GM04503 (cell line): Measurements from ENCODE around the gene SHPK.
A peak's percentile ranks its signal among the peaks of the same experiment; 100 is the strongest.

Experiments
- DNase-seq: peaks from one replicate; pipeline ENCODE4 v3.0.0-alpha.2; 2012; ENCODE audit warnings: low read depth

Gene SHPK

GRCh38 chr17:3636154-3636907 lies at the start of gene SHPK, which contains the start of gene CTNS:
Gene SHPK (minus strand): TSS chr17:3636250. CDS start chr17:3636219, 31 bp downstream.
Gene CTNS (plus strand): TSS chr17:3636760. CDS start chr17:3640207, 3,447 bp downstream.
- peak; percentile 66 for DNase-seq

- no peak for DNase-seq
Measured at GRCh38 chr17:3685174-3685573, 49.1 kb upstream of the SHPK start.

- DNase-seq: no peak
Measured at GRCh38 chr17:3683054-3683511, 47.0 kb upstream of the SHPK start.

- no peak for DNase-seq
Measured at GRCh38 chr17:3682033-3682432, 46.0 kb upstream of the SHPK start.

- no peak for DNase-seq
Measured at GRCh38 chr17:3681565-3681964, 45.5 kb upstream of the SHPK start.

- no peak for DNase-seq
Measured at GRCh38 chr17:3681057-3681456, 45.0 kb upstream of the SHPK start.

- DNase-seq: no peak
Measured at GRCh38 chr17:3679531-3680126, 43.6 kb upstream of the SHPK start.

GRCh38 chr17:3678821-3679530 lies 42.9 kb upstream of the SHPK start:
- no peak for DNase-seq

- no peak for DNase-seq
Measured at GRCh38 chr17:3678095-3678820, 42.2 kb upstream of the SHPK start.

- DNase-seq: no peak
Measured at GRCh38 chr17:3675886-3676285, 39.8 kb upstream of the SHPK start.

- DNase-seq: no peak
Measured at GRCh38 chr17:3672571-3672970, 36.5 kb upstream of the SHPK start.

GRCh38 chr17:3669548-3669947 lies 33.5 kb upstream of the SHPK start:
- DNase-seq: no peak

GRCh38 chr17:3669085-3669347 lies 33.0 kb upstream of the SHPK start:
- no peak for DNase-seq

GRCh38 chr17:3668279-3669084 lies 32.4 kb upstream of the SHPK start, which contains the start of the genes EMC6 and TAX1BP3:
Gene EMC6 (plus strand): TSS chr17:3668812. CDS start chr17:3669147, 335 bp downstream.
Gene TAX1BP3 (minus strand): TSS chr17:3668578. CDS start chr17:3668526, 52 bp downstream.
- peak; percentile 71 for DNase-seq

- peak; percentile 50 for DNase-seq
Measured at GRCh38 chr17:3667366-3668278, 31.6 kb upstream of the SHPK start.

GRCh38 chr17:3666516-3666915 lies 30.5 kb upstream of the SHPK start:
- no peak for DNase-seq

- no peak for DNase-seq
Measured at GRCh38 chr17:3665834-3666233, 29.8 kb upstream of the SHPK start.

GRCh38 chr17:3663102-3664011 lies 27.3 kb upstream of the SHPK start:
- no peak for DNase-seq

GRCh38 chr17:3660311-3660891 lies 24.4 kb upstream of the SHPK start:
- DNase-seq: no peak
